ENCODE data around the gene POLD2. TPM values are rescaled to one million over a fixed set of nuclear protein-coding genes. Genes with fewer than 3 reads are reported as not detected.

Gene POLD2
- total and polyA plus RNA-seq, 2 of the 4 experiments (the other 2 are of a cell fraction) = 142 to 163 TPM

DNA sequence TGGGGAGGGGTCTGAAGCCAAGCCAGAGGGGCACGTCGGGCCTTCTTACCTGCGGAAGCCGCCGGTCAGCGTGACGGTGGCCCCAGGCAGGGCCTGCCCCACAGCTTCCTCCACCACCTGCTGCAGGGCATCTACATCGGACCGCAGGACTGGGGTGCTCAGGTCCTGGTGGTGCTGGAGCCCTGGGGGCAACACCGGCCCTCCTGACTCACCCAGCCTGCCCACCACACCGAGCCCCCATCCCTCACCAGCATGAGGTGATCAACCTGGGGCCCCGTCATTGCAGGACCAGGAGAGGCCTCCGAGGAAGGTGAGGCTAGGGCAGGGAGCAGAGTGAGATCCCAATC, 49.0 kb downstream of the POLD2 start:
- Histone ChIP-seq H3K56ac (ENCODE audit: extremely low read depth, insufficient read depth, low read length) (no peak overlapping the region), H4K91ac (ENCODE audit: insufficient read depth, low read depth, low read length) (no peak overlapping the region), H3K9me1 (ENCODE audit: insufficient read depth, low read length) (no peaks in the 10 kb centered on the region; the same call in 1 of the 2 replicates), H3K79me1 (ENCODE audit: low read depth in 1 of 2, low read length in 2 of 2) (peaks cover 0 to 9% of the 10 kb centered on the region in 2 experiments; a peak in 1 of 4 replicates), H3K4me2 (ENCODE audit: low read depth, low read length) (no peak overlapping the region), H3K9me3 (ENCODE audit: control insufficient read depth, insufficient read depth, low read length) (no peaks in the 10 kb centered on the region), H3K14ac (replicated peaks; ENCODE audit: low read depth, low read length) (no peak overlapping the region), H2BK20ac (ENCODE audit: low read depth, low read length) (no peak overlapping the region), H4K20me1 (ENCODE audit: insufficient read depth, low read length) (no peaks in the 10 kb centered on the region), H3K4ac (ENCODE audit: low read depth, low read length) (0 out of 2 replicates have a peak overlapping the region, but pooled peaks have one; percentile 23), H3K18ac (ENCODE audit: low read depth, low read length) (no peak overlapping the region), H3K9ac (ENCODE audit: low read depth, low read length) (no peak overlapping the region), H2AK9ac (replicated peaks; ENCODE audit: low read depth, low read length, poor library complexity) (peak overlapping the region; percentile 75), H2AK5ac (ENCODE audit: low read depth, low read length) (peak overlapping the region; percentile 39; the same call in 1 of the 2 replicates), H4K5ac (ENCODE audit: low read depth, low read length) (no peak overlapping the region), H3K23ac (ENCODE audit: low read depth, low read length) (no peak overlapping the region), H3K36me3 (ENCODE audit: control insufficient read depth, insufficient read depth, low read length) (peaks cover 52% of the 10 kb centered on the region), H3K27me3 (ENCODE audit: control insufficient read depth, insufficient read depth, low read length) (no peaks in the 10 kb centered on the region), H3K27ac (ENCODE audit: insufficient read depth, low read length) (no peak overlapping the region; the same call in 1 of the 2 replicates), H2BK120ac (ENCODE audit: low read depth, low read length) (0 out of 2 replicates have a peak overlapping the region, but pooled peaks have one; percentile 13), H2BK5ac (ENCODE audit: low read depth, low read length, poor library complexity, severe bottlenecking) (peak overlapping the region; percentile 40), H2BK15ac (ENCODE audit: low read depth, low read length) (no peak overlapping the region), H3K4me3 (ENCODE audit: insufficient read depth, low read depth, low read length) (no peak overlapping the region), H4K8ac (ENCODE audit: low read depth in 2 of 2, low read length in 2 of 2) (0 out of 4 replicates have a peak overlapping the region, but pooled peaks of 1 of the 2 experiments have one; percentile 56), H2AFZ (replicated peaks; ENCODE audit: low read length, poor library complexity) (peak overlapping the region; percentile 72), H3K4me1 (ENCODE audit: control insufficient read depth, insufficient read depth, low read length) (peaks cover 10% of the 10 kb centered on the region)
- ChIA-PET CTCF (no interaction called here), POLR2A (ENCODE audit: unreplicated experiment) (no interaction called here)
- TF ChIP-seq RFX5 (IDR thresholded peaks at IDR 0.05; ENCODE audit: low read depth, low read length) (no peak), MAFK (IDR thresholded peaks at IDR 0.05; ENCODE audit: low read depth, low read length) (no peak), ELK1 (IDR thresholded peaks at IDR 0.05; ENCODE audit: borderline replicate concordance, low read depth, low read length) (no peak), POLR2A (IDR thresholded peaks at IDR 0.05; ENCODE audit: low read depth, low read length) (no peak), SMC3 (IDR thresholded peaks at IDR 0.05; ENCODE audit: low read depth, low read length) (no peak), RAD21 (IDR thresholded peaks at IDR 0.05; ENCODE audit: low read length) (no peak), NFE2L2 (IDR thresholded peaks at IDR 0.05; ENCODE audit: low read depth, low read length) (no peak), MXI1 (IDR thresholded peaks at IDR 0.05; ENCODE audit: borderline replicate concordance, low read depth, low read length) (no peak), FOS (IDR thresholded peaks at IDR 0.05; ENCODE audit: low read depth, low read length) (no peak), MAZ (IDR thresholded peaks at IDR 0.05; ENCODE audit: borderline replicate concordance, low read depth, low read length) (no peak), BHLHE40 (IDR thresholded peaks at IDR 0.05; ENCODE audit: low read depth, low read length) (no peak), CEBPB (IDR thresholded peaks at IDR 0.05; ENCODE audit: low read depth, low read length) (no peak)
- TF ChIP-seq, protein P1, sequence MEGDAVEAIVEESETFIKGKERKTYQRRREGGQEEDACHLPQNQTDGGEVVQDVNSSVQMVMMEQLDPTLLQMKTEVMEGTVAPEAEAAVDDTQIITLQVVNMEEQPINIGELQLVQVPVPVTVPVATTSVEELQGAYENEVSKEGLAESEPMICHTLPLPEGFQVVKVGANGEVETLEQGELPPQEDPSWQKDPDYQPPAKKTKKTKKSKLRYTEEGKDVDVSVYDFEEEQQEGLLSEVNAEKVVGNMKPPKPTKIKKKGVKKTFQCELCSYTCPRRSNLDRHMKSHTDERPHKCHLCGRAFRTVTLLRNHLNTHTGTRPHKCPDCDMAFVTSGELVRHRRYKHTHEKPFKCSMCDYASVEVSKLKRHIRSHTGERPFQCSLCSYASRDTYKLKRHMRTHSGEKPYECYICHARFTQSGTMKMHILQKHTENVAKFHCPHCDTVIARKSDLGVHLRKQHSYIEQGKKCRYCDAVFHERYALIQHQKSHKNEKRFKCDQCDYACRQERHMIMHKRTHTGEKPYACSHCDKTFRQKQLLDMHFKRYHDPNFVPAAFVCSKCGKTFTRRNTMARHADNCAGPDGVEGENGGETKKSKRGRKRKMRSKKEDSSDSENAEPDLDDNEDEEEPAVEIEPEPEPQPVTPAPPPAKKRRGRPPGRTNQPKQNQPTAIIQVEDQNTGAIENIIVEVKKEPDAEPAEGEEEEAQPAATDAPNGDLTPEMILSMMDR (conservative IDR thresholded peaks at IDR 0.05; ENCODE audit: low read depth, low read length) = no peak
- dilution Hi-C loops (cut with HindIII; ENCODE audit: low sequenced_read_pairs, unreplicated experiment) (no loop called here), intact Hi-C loops (cut with micrococcal nuclease) (no loop called here), in situ Hi-C loops (cut with MboI; ENCODE audit: low sequenced_read_pairs) (no loop called here)
- ATAC-seq (ENCODE audit: low read depth) (no peak), DNase-seq (no peak)
- no TSS peak for BruUV-seq (replicated peaks)
- WGBS, 2 experiments (ENCODE audit: extremely low coverage in 2 of 2, insufficient read length in 1 of 2) = 91% methylated on average over 4 of the region's 13 CpGs; no CpG with 5 or more reads in 1 of the 2 experiments
